HG03565 (cell line): Measurements from ENCODE around the gene GRWD1.

Experiments
- ATAC-seq: cut with Tn5 transposase; IDR thresholded peaks from one replicate; pipeline ENCODE4 v1.9.1; 2021; ENCODE audit warnings: mild to moderate bottlenecking, moderate library complexity; ENCODE audit not compliant: unreplicated experiment

Gene GRWD1

DNA sequence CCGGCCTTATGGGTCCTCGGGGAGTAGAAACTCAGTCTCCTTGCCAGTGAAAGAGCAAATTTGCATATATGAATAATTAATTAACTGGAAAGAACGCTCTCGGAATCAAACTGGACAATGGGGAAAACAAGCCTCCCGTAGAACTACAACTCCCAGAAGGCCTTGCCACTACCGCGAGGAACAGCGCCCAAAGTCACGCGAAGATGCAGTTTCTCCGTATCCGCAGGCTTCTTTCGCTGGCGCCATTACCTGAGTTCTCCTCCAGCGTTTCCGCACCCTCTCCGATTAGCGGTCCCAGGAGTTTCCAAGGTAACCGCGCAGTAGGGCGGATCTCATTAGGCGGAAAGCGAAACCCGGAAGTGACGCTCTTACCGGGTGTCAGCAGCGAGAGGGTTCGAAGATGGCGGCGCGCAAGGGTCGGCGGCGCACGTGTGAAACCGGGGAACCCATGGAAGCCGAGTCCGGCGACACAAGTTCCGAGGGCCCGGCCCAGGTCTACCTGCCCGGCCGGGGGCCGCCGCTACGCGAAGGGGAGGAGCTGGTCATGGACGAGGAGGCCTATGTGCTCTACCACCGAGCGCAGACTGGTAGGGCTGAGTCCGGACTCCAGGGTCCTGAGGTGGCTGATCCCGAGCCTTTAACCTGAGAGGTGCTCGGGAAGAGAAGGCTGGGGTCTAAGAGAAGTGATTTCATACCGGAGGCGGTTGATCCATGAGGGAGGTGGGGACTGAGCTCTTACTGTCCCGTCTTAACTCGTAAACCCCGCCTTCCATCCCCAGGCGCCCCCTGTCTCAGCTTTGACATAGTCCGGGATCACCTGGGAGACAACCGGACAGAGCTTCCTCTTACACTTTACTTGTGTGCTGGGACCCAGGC lies at the start of gene GRWD1:
Gene GRWD1 (plus strand): TSS at position 378 of the 876 bp plus-strand sequence. CDS start 23 bp downstream, at position 401.
- peak; percentile 80 for ATAC-seq

GRCh38 chr19:48396016-48396823 lies 49.6 kb upstream of the GRWD1 start:
- ATAC-seq = no peak

DNA sequence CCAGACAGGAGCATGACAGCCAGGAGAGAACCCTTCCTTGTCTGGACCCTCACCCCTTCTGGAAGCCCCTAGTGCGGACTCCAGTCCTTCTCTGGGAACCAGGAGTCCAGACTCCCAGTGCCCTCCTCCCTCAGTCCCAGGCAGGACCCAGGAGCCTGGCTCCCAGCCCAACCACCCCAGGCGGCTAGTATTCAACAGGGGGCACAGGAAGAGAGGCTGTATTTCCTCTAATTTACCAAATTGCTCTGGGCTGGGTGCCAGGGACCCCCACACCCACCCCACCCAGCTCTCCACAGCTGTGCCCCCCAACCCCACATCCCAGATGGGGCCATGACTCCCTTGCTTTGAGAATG lies 49.0 kb upstream of the GRWD1 start:
- ATAC-seq = no peak

- no peak for ATAC-seq
Observed at GRCh38 chr19:48397263-48398101, 48.3 kb upstream of the GRWD1 start.

- ATAC-seq = no peak
Observed at GRCh38 chr19:48398102-48398374, 47.7 kb upstream of the GRWD1 start.

- peak; percentile 50 for ATAC-seq
Observed at GRCh38 chr19:48398375-48399235, 47.2 kb upstream of the GRWD1 start.

DNA sequence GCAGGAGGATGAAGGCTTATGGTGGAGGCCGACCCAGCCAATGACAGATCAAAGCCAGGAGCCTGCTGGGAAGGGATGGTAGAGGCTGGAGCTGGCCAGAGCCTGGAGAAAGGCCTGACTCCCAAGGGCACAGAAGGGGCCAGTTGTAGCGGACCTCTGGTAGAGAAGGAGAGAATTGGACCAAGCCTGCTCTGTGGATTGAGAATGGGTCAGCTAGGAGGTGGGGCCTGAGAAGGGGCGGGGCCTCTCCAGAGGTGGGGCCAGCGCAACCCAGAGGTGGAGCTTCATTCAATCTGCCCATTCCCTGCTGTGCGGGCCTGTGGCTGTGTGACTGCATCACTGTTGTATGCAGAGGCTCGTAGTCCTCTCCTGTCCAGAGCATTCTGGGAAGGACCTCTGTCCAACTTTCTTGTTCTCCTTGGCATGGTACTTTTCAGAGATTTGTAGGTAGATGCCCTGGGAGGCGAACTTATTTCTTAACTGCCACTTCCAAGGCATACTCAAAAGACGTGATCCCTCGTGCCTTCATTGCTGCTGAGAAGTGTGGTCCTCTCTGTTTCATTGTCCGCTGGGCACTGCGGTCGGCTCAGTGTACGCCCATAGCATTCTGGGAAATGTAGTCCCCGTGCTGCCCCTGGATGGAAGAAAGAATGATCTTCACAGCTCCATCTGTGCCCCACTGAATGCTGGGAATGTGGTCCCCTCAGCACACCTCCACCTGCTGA lies 45.6 kb upstream of the GRWD1 start:
- no peak for ATAC-seq

DNA sequence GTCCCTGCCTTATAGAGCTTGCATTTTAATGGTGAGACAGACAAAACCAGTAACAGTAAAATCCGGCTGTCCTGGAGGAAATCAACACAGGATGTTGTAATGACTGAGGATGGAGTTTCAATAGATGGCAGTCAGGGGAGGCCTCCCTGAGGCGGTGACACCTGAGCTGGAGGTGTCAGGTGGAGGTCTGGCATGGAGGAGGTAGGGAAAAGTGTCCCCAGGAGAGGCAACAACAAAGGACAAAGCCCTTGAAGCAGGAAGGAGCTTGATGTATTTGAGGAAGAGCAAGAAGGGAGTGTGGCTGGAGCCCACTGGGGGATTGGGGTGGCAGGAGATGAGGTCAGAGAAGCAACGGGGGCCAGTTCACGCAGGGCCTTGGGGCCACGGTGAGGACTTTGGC lies 44.5 kb upstream of the GRWD1 start:
- no peak for ATAC-seq

DNA sequence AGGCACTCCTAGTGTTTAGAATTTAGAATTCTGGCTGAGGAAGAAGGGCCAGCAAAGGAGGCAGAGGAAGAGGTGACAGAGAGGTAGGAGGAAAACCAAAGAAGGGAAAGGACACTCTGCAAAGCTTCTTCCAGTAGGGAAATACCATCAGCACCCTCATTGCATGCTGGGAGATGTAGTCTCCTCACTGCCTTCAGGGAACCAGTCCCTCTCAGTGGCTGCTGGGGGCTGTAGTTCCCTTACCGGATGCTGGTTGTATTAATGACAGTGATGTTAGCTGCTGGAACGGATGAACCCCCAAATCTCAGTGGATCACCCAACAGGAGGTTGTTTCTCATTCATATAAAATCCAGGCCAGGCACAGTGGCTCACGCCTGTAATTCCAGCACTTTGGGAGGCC lies 42.2 kb upstream of the GRWD1 start:
- ATAC-seq = no peak

DNA sequence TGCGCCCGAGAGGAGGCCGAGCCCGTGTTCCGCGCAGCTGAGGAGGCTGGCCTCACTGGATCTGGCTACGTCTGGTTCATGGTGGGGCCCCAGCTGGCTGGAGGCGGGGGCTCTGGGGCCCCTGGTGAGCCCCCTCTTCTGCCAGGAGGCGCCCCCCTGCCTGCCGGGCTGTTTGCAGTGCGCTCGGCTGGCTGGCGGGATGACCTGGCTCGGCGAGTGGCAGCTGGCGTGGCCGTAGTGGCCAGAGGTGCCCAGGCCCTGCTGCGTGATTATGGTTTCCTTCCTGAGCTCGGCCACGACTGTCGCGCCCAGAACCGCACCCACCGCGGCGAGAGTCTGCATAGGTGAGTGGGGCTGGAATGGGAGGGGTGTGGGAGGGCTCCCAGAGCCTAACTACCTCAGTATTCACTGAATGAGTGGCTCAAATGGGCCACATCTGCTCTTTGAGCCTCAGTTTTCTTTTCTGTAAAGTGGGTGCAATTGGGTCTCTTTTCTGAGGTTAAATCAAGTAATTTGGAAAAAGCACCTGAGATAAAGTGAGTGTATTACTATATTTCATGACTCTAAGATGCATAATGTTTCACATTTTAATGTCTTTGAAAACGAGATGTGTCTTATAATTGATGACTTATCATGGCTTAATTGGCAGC lies 40.6 kb upstream of the GRWD1 start:
- no peak for ATAC-seq

- no peak for ATAC-seq
Observed at GRCh38 chr19:48405850-48406249, 39.9 kb upstream of the GRWD1 start.

- ATAC-seq = no peak
Observed at GRCh38 chr19:48413879-48414587, 31.8 kb upstream of the GRWD1 start.

- no peak for ATAC-seq
Observed at GRCh38 chr19:48415395-48415794, 30.4 kb upstream of the GRWD1 start.

GRCh38 chr19:48415806-48416221 lies 30.0 kb upstream of the GRWD1 start:
- no peak for ATAC-seq

DNA sequence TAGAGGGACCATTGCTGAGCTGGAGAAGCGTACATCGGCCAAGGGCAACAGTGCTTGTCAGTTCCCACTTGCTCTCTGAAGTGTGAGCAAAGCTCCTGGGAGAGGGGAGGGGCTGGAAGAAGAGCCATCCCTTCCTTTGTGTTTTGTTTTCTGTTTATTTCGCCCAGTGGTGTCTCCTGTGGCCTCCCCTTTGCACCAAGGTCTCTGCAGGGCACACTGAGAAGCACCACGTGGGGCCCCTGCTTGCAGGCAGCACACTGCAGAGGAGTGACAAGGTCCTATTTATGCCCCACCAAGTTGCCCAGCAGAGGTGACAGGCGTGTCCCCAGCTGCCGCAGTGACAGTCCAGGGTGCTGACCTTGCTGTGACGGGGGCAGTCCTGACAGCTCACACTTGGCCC lies 28.4 kb upstream of the GRWD1 start:
- no peak for ATAC-seq

DNA sequence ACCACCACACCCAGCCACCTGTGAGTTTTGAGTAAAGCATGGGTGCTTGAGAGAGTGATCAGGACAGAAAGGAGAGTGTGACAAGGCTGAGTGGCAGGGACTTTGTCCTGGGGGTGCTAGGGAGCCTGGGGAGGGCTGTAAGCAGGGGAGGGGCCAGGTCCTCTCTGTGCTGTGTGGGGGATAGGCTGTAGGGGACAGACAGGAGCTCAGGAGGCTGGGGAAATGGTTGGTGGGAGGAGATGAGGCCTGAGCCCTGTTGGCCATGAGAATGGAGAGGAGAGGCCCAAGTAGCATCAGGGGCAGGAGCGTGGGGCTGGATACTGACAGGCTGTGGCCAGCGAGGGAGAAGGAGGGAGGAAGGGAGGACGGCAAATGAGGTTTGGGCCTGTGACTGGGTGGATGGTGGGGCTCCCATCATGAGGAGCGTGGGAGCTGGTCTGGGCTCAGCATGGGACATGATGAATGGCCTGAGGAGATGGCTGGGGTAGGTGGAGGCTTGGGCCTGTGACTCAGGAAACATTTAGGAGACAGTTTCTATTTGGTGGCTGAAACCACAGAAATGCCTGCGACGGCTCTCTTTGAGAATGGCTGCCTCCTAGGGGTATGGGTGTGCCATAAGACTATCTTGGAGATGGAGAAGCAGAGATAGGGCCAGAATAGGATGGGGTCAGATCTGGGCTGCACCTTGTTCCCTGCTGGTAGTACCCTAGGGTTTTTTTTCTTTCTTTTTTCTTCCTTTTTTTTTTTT lies 27.3 kb upstream of the GRWD1 start:
- no peak for ATAC-seq

GRCh38 chr19:48419158-48419920 lies 26.4 kb upstream of the GRWD1 start:
- no peak for ATAC-seq
